A673 (cell line): Measurements from ENCODE around the gene FGF18.

Source experiments
- EZH2 ChIP-seq: fragments of 200-600 bp; sonication (generic); IDR thresholded peaks from 2 replicates; pipeline ENCODE4 v1.6.1; 2017; ENCODE audit warnings: borderline replicate concordance, low read depth, mild to moderate bottlenecking, mixed read lengths, antibody characterized with exemption, low read length; ENCODE audit not compliant: poor library complexity, severe bottlenecking
- TF ChIP-seq, protein P1 (sequence below): fragments of 300-800, 200-600 bp; sonication (generic); conservative IDR thresholded peaks from 2 replicates; pipeline ENCODE4 v1.5.1; 2017; ENCODE audit warnings: low read depth, mild to moderate bottlenecking, antibody characterized with exemption, low read length, moderate library complexity, mixed read lengths

GRCh38 chr5:171484460-171484899 is 65.0 kb downstream of the FGF18 start:
- TF ChIP-seq, protein P1, sequence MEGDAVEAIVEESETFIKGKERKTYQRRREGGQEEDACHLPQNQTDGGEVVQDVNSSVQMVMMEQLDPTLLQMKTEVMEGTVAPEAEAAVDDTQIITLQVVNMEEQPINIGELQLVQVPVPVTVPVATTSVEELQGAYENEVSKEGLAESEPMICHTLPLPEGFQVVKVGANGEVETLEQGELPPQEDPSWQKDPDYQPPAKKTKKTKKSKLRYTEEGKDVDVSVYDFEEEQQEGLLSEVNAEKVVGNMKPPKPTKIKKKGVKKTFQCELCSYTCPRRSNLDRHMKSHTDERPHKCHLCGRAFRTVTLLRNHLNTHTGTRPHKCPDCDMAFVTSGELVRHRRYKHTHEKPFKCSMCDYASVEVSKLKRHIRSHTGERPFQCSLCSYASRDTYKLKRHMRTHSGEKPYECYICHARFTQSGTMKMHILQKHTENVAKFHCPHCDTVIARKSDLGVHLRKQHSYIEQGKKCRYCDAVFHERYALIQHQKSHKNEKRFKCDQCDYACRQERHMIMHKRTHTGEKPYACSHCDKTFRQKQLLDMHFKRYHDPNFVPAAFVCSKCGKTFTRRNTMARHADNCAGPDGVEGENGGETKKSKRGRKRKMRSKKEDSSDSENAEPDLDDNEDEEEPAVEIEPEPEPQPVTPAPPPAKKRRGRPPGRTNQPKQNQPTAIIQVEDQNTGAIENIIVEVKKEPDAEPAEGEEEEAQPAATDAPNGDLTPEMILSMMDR: peak; percentile 84
- TF ChIP-seq EZH2: no peak
